IMR-90 (cell line): ENCODE data around the gene SNRNP40. TPM values are rescaled to one million over a fixed set of nuclear protein-coding genes. Genes with fewer than 3 reads are reported as not detected.

Source experiments
- ATAC-seq: fragments of 200-7000 bp; cut with Tn5 transposase; 2 replicates; pipeline ENCODE4 v1.9.1; 2020; ENCODE audit warnings: low read depth, mild to moderate bottlenecking, moderate library complexity
- BruUV-seq: library from RNA; stranded (reverse); fragments of 400-500 nt; replicated peaks from 2 replicates; lab custom pipeline; 2021; lab: Mats Ljungman, UMichigan
- CTCF ChIA-PET: fragments of 300-600 bp; formaldehyde crosslinking; extraction: SDS; loops from one replicate; lab custom pipeline; 2021; ENCODE audit warnings: antibody characterized with exemption; lab: Yijun Ruan, JAX
- POLR2A ChIA-PET: fragments of 300-600 bp; sonication (Branson Sonifier 250); formaldehyde crosslinking; loops from one replicate; lab custom pipeline; 2022; ENCODE audit warnings: antibody characterized with exemption; ENCODE audit not compliant: unreplicated experiment; lab: Charles Lee
- DNase-seq: peaks from one replicate; pipeline ENCODE4 v3.0.0; 2013
- H2AFZ ChIP-seq: replicated peaks from 2 replicates; pipeline ENCODE3; 2013; ENCODE audit warnings: low read length, mild to moderate bottlenecking; ENCODE audit not compliant: poor library complexity
- H2AK5ac ChIP-seq: 2 replicates; pipeline ENCODE4 v1.6.1; 2013; ENCODE audit warnings: low read depth, low read length, inconsistent platforms
- H2AK9ac ChIP-seq: replicated peaks from 2 replicates; pipeline ENCODE3; 2013; ENCODE audit warnings: mild to moderate bottlenecking, low read depth, low read length, moderate library complexity; ENCODE audit not compliant: poor library complexity
- H2BK120ac ChIP-seq: 2 replicates; pipeline ENCODE4 v1.6.1; 2013; ENCODE audit warnings: low read depth, low read length, inconsistent platforms
- H2BK15ac ChIP-seq: 3 replicates; pipeline ENCODE4 v1.6.1; 2013; ENCODE audit warnings: low read depth, low read length, inconsistent platforms
- H2BK20ac ChIP-seq: 2 replicates; pipeline ENCODE4 v1.6.1; 2013; ENCODE audit warnings: low read depth, mild to moderate bottlenecking, inconsistent platforms, low read length, moderate library complexity
- H2BK5ac ChIP-seq: 2 replicates; pipeline ENCODE4 v1.6.1; 2013; ENCODE audit warnings: mild to moderate bottlenecking, low read depth, low read length, inconsistent platforms; ENCODE audit not compliant: poor library complexity, severe bottlenecking
- H3K14ac ChIP-seq: replicated peaks from 2 replicates; pipeline ENCODE4 v1.6.1; 2013; ENCODE audit warnings: low read depth, low read length, inconsistent platforms
- H3K18ac ChIP-seq: 2 replicates; pipeline ENCODE4 v1.6.1; 2013; ENCODE audit warnings: low read depth, low read length, control low read depth
- H3K23ac ChIP-seq: 2 replicates; pipeline ENCODE4 v1.6.1; 2013; ENCODE audit warnings: low read depth, low read length, inconsistent platforms
- H3K27ac ChIP-seq: 2 replicates; pipeline ENCODE4 v1.5.1; 2013; ENCODE audit warnings: mild to moderate bottlenecking, control low read depth, low read length; ENCODE audit not compliant: insufficient read depth
- H3K27me3 ChIP-seq: 2 replicates; pipeline ENCODE4 v1.6.1; 2013; ENCODE audit warnings: low read length; ENCODE audit not compliant: control insufficient read depth, insufficient read depth
- H3K36me3 ChIP-seq: 2 replicates; pipeline ENCODE4 v1.6.1; 2013; ENCODE audit warnings: low read length, mixed read lengths; ENCODE audit not compliant: control insufficient read depth, insufficient read depth
- H3K4ac ChIP-seq: 2 replicates; pipeline ENCODE4 v1.6.1; 2013; ENCODE audit warnings: low read depth, low read length, inconsistent platforms
- H3K4me1 ChIP-seq: 2 replicates; pipeline ENCODE4 v1.6.1; 2013; ENCODE audit warnings: low read length, mixed read lengths; ENCODE audit not compliant: control insufficient read depth, insufficient read depth
- H3K4me2 ChIP-seq: 2 replicates; pipeline ENCODE4 v1.6.1; 2013; ENCODE audit warnings: low read depth, mild to moderate bottlenecking, control low read depth, low read length, moderate library complexity
- H3K4me3 ChIP-seq: 2 replicates; pipeline ENCODE4 v1.5.1; 2013; ENCODE audit warnings: low read depth, mild to moderate bottlenecking, control low read depth, low read length, moderate library complexity; ENCODE audit not compliant: insufficient read depth
- H3K56ac ChIP-seq: 2 replicates; pipeline ENCODE4 v1.6.1; 2013; ENCODE audit warnings: low read length, inconsistent platforms; ENCODE audit not compliant: insufficient read depth; ENCODE audit errors: extremely low read depth
- H3K79me1 ChIP-seq, 2 experiments: 2 replicates each; pipeline ENCODE4 v1.6.1; 2013; ENCODE audit warnings: low read length in 2 of 2, inconsistent platforms in 1 of 2, low read depth in 1 of 2
- H3K9ac ChIP-seq: 2 replicates; pipeline ENCODE4 v1.6.1; 2013; ENCODE audit warnings: low read depth, low read length, control low read depth
- H3K9me1 ChIP-seq: 2 replicates; pipeline ENCODE4 v1.6.1; 2013; ENCODE audit warnings: low read length, inconsistent platforms; ENCODE audit not compliant: insufficient read depth
- H3K9me3 ChIP-seq: 2 replicates; pipeline ENCODE4 v1.6.1; 2013; ENCODE audit warnings: low read length; ENCODE audit not compliant: control insufficient read depth, insufficient read depth
- H4K20me1 ChIP-seq: 2 replicates; pipeline ENCODE4 v1.6.1; 2013; ENCODE audit warnings: low read length, inconsistent platforms; ENCODE audit not compliant: insufficient read depth
- H4K5ac ChIP-seq: 2 replicates; pipeline ENCODE4 v1.6.1; 2013; ENCODE audit warnings: mild to moderate bottlenecking, low read depth, low read length, control low read depth
- H4K8ac ChIP-seq, 2 experiments: 2 replicates each; pipeline ENCODE4 v1.6.1; 2013; ENCODE audit warnings: low read depth in 2 of 2, low read length in 2 of 2, control low read depth in 1 of 2, inconsistent platforms in 1 of 2
- H4K91ac ChIP-seq: 2 replicates; pipeline ENCODE4 v1.6.1; 2013; ENCODE audit warnings: low read depth, low read length, inconsistent platforms; ENCODE audit not compliant: insufficient read depth
- MAFK ChIP-seq: IDR thresholded peaks from 2 replicates; pipeline ENCODE4 v1.6.1; 2012; ENCODE audit warnings: low read depth, low read length, improper control_type of control experiment
- NFE2L2 ChIP-seq: fragments of 150-350 bp; IDR thresholded peaks from 2 replicates; pipeline ENCODE4 v1.6.1; 2016; ENCODE audit warnings: low read depth, mild to moderate bottlenecking, low read length
- WGBS, 2 experiments: methylation state at CpG; one replicate each; pipeline versions ENCODE4 v1.1.5 to v1.1.7; 2013; ENCODE audit warnings: missing lambda C conversion rate in 2 of 2; ENCODE audit not compliant: insufficient read length in 1 of 2; ENCODE audit errors: extremely low coverage in 2 of 2; 5-methylcytosine and 5-hydroxymethylcytosine counted together
- dilution Hi-C: fragments of 300-500 bp; cut with HindIII; formaldehyde crosslinking; loops from one replicate; pipeline ENCODE4 v1.14.3; 2018; ENCODE audit warnings: low sequenced_read_pairs; ENCODE audit not compliant: unreplicated experiment
- in situ Hi-C: fragments of 300-500 bp; cut with MboI; formaldehyde crosslinking; loops from 3 replicates; pipeline ENCODE4 v1.14.3; 2019; ENCODE audit warnings: low sequenced_read_pairs, inconsistent platforms, mixed read lengths
- intact Hi-C: fragments of 100-400 bp; cut with micrococcal nuclease; formaldehyde crosslinking; loops from 2 replicates; pipeline ENCODE4 v1.10.0; 2022
- polyA plus RNA-seq, 3 experiments: library from polyadenylated mRNA; depleted of rRNA; stranded (reverse); fragments of >200 nt; gene quantifications; 2 replicates each; pipeline ENCODE4 v1.2.3, GENCODE V29; 2012; ENCODE audit warnings: low replicate concordance in 1 of 3
- total RNA-seq: library from RNA; depleted of rRNA; stranded (reverse); fragments of >200 nt; gene quantifications from 2 replicates; pipeline ENCODE4 v1.2.3, GENCODE V29; 2012

Gene SNRNP40
- total and polyA plus RNA-seq, 2 of the 4 experiments (the other 2 are of a cell fraction) = 52.3 to 178 TPM

DNA sequence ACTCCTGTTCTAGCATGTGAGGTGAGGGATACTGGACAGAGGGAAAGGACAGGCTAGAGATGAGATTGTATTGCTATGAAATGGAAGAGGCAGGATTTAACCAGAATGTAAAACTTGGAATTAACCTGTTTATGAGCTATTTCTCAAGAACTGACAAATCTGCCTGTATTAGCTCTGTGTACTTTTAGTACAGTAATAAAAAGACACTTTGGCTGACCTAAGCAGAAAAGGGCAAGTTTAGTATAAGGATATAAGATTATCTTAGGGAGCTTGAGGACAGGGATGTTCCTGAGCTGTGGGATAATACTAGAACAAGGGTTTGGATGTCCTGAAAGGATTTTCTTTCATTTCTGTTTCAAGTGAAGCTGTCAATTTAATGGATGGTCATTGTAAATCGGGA, 11.4 kb upstream of the SNRNP40 start:
- H2AK5ac ChIP-seq = no peak overlapping the region
- H2BK120ac ChIP-seq = no peak overlapping the region
- H3K4me3 ChIP-seq = no peak overlapping the region
- H2BK20ac ChIP-seq = no peak overlapping the region
- CTCF ChIA-PET = no interaction called here
- H3K4me1 ChIP-seq = no peaks in the 10 kb centered on the region
- H3K4ac ChIP-seq = no peak overlapping the region
- intact Hi-C loops = no loop called here
- ATAC-seq = no peak
- no peaks in the 10 kb centered on the region for H3K9me3 ChIP-seq
- no peak overlapping the region for H2BK5ac ChIP-seq
- no peak overlapping the region for H2BK15ac ChIP-seq
- H3K27ac ChIP-seq = no peak overlapping the region
- POLR2A ChIA-PET = no interaction called here
- H4K8ac ChIP-seq = no peak overlapping the region
- H4K91ac ChIP-seq = no peak overlapping the region
- H3K9me1 ChIP-seq = no peaks in the 10 kb centered on the region
- no peak overlapping the region for H3K23ac ChIP-seq
- no CpG with 5 or more reads among the region's 1 CpG for WGBS, 2 experiments
- no TSS peak for BruUV-seq
- no peak overlapping the region for H3K18ac ChIP-seq
- peaks cover 33 to 39% of the 10 kb centered on the region in 2 experiments for H3K79me1 ChIP-seq
- H2AFZ ChIP-seq = no peak overlapping the region
- H4K20me1 ChIP-seq = peaks cover 8% of the 10 kb centered on the region
- dilution Hi-C loops = no loop called here
- H3K14ac ChIP-seq = no peak overlapping the region
- in situ Hi-C loops = no loop called here
- H3K4me2 ChIP-seq = no peak overlapping the region
- no peak overlapping the region for H3K9ac ChIP-seq
- H2AK9ac ChIP-seq = no peak overlapping the region
- TF ChIP-seq MAFK = peak; percentile 47
- TF ChIP-seq NFE2L2 = no peak
- no peaks in the 10 kb centered on the region for H3K27me3 ChIP-seq
- H3K56ac ChIP-seq = no peak overlapping the region
- no peak overlapping the region for H4K5ac ChIP-seq
- H3K36me3 ChIP-seq = peaks cover 18% of the 10 kb centered on the region
- DNase-seq = no peak
